GM19324 (cell line): ENCODE measurements around the gene POLA1.

Experiments
- ATAC-seq: cut with Tn5 transposase; IDR thresholded peaks from one replicate; pipeline ENCODE4 v1.9.1; 2021; ENCODE audit warnings: mild to moderate bottlenecking, moderate library complexity; ENCODE audit not compliant: unreplicated experiment, low FRiP score

Gene POLA1

GRCh38 chrX:25020905-25021449 is 327.3 kb downstream of the POLA1 start:
- ATAC-seq, result no peak

- no peak for ATAC-seq
Observed at GRCh38 chrX:25022499-25023325, 329.0 kb downstream of the POLA1 start.

DNA sequence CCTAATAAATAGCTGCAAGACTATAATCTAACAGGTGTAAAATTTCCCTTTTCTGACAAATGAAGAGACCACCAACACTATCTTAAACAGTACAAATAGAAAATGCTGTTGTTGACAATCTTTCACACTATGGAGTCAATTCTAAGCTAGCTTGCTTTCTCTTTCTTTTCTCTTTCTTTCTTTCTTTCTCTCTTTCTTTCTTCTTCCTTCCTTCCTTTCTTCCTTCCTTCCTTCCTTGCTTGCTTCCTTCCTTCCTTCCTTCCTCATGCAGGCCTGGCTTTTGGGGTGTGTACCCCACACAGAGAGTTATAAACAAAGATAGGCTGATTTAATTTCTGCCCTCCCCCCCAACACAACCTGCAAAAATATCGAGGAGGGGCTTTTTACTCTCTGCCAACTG is 330.2 kb downstream of the POLA1 start:
- ATAC-seq, result no peak

- ATAC-seq, result no peak
Observed at GRCh38 chrX:25025615-25026014, 331.9 kb downstream of the POLA1 start.

GRCh38 chrX:25026576-25026975 is 332.9 kb downstream of the POLA1 start:
- no peak for ATAC-seq

DNA sequence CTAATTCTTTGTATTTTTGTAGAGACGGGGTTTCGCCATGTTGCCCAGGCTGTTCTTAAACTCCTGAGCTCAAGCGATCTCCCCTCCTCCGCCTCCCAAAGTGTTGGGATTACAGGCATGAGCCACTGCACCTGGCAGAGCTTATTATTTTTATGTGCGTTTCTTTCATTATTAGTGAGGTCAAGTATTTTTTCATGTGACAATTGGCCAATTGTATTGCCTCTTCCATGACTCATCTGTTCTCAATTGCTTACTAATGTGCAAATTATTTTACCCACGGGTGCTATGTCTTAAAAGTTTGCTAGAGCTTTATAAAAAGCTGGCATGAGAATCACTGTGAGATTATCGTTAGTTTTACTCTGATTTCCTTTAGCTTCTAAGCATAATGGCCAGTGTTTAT is 335.0 kb downstream of the POLA1 start:
- no peak for ATAC-seq

- no peak for ATAC-seq
Observed at GRCh38 chrX:25029288-25029825, 335.6 kb downstream of the POLA1 start.

DNA sequence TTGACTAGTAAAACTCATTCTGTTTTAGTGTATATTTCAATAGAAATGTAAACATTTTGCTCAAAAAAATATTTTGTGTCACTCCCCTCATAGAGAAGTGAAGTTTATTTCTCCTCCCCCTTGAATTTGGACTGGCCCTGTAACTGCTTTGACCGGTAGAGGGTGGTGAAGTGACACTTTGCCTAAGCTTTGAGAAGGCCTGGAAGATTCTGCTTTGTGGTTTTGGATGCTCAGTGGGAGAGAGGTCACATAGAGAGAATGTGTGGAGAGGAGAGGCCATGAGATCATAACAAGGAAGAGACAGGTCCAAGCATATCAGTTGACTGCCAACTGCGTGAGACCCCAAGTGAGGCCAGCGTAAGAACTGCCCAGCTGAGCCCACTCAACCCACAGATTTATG is 341.2 kb downstream of the POLA1 start:
- ATAC-seq, result no peak

DNA sequence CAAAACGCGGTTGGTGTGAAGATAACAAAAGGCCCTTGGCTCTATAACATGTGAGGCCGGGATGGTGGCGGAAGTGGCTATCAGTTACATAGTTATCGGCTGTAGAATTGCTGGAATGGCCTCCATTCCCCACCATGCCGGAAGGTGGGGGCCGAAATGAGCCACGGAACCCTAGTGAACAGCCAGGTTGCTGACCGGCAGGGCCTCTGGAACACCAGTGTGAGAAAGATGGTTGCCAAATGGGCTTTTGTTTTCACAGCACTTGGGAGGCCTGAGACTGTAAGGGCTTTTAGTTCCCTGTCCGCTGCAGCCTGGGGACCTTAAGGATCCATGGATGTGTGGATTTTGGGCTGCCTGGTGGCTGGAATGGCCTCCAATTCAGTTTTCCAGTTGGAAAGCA is 345.3 kb downstream of the POLA1 start:
- no peak for ATAC-seq

DNA sequence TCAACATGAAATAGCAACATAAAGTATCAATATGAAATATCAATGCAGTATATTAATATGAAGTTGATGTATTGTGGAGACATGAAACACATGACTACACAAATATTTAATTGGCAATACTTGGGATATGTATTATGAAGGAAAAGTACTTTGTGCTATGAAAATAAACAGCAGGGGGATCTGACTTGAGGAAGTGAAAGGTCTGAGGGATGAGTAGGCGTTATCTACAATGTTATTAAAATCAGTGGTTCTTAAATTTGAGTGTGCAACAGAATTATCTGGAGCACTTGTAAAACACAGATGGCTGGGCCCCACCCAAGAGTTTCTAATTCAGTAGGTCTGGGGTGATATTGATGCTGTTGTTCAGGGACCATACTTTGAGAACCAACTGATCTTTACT is 349.5 kb downstream of the POLA1 start:
- ATAC-seq, result no peak
